HEK293T (cell line): ENCODE results near the gene SMIM11.

ENCODE experiments used
- BHLHE40 ChIP-seq: fragments of 450-650 bp; IDR thresholded peaks from 2 replicates; pipeline ENCODE4 v1.6.1; 2016; ENCODE audit warnings: mild to moderate bottlenecking, moderate library complexity, borderline replicate concordance
- CTBP1 ChIP-seq: fragments of 450-650 bp; IDR thresholded peaks from 2 replicates; pipeline ENCODE4 v1.6.1; 2016; ENCODE audit warnings: borderline replicate concordance
- NFRKB ChIP-seq: fragments of 450-650 bp; IDR thresholded peaks from 2 replicates; pipeline ENCODE4 v1.6.1; 2016; ENCODE audit warnings: mild to moderate bottlenecking, moderate library complexity
- SP1 ChIP-seq: fragments of 450-650 bp; IDR thresholded peaks from 2 replicates; pipeline ENCODE4 v1.6.1; 2017
- SUZ12 ChIP-seq: fragments of 450-650 bp; IDR thresholded peaks from 2 replicates; pipeline ENCODE4 v1.6.1; 2016; ENCODE audit warnings: mild to moderate bottlenecking
- TARDBP ChIP-seq: fragments of 450-650 bp; IDR thresholded peaks from 2 replicates; pipeline ENCODE4 v1.6.1; 2016
- TF ChIP-seq, protein P1 (sequence below): fragments of 450-650 bp; IDR thresholded peaks from 2 replicates; pipeline ENCODE4 v1.6.1; 2016

GRCh38 chr21:34343347-34343746, 32.0 kb upstream of the SMIM11 start:
- TF ChIP-seq BHLHE40 (no peak), CTBP1 (no peak), TARDBP (no peak), SUZ12 (no peak), SP1 (no peak), NFRKB (no peak)
- TF ChIP-seq, protein P1, sequence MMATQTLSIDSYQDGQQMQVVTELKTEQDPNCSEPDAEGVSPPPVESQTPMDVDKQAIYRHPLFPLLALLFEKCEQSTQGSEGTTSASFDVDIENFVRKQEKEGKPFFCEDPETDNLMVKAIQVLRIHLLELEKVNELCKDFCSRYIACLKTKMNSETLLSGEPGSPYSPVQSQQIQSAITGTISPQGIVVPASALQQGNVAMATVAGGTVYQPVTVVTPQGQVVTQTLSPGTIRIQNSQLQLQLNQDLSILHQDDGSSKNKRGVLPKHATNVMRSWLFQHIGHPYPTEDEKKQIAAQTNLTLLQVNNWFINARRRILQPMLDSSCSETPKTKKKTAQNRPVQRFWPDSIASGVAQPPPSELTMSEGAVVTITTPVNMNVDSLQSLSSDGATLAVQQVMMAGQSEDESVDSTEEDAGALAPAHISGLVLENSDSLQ: no peak
